ENCODE measurements around the gene SMLR1.

SMLR1 gene

DNA sequence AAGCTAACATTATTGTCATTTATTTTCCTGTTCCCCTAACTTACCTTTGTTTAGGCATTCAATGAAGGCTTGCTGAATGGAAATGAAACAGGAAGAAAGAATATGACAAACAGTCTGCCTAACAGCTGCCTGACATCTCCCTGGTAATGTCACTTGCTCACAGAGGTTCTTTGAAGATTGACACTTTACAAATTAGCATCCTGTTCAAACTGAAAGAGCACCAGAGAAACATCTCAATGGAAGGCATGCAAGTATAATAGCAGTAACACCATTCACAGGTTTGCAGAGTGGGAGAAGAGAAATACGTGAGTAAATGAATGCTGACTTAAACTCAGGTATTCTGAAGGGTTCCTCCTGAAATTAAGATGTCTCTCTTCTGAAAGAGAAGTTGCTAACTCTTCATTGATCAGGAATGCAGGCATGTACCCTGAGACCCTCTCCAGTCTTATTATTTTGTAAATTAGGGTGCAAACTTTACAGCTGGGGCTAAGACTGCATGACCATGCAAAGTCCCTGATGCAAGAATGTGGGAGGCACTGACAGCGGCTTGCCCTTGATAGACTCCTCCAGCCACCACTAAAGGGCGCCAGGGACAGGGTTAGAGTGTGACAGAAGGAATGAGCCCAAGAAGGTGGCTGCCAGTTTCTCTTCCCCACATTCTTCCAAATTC is 1.3 kb upstream of the SMLR1 start:
- DNase-seq, result no peak

DNA sequence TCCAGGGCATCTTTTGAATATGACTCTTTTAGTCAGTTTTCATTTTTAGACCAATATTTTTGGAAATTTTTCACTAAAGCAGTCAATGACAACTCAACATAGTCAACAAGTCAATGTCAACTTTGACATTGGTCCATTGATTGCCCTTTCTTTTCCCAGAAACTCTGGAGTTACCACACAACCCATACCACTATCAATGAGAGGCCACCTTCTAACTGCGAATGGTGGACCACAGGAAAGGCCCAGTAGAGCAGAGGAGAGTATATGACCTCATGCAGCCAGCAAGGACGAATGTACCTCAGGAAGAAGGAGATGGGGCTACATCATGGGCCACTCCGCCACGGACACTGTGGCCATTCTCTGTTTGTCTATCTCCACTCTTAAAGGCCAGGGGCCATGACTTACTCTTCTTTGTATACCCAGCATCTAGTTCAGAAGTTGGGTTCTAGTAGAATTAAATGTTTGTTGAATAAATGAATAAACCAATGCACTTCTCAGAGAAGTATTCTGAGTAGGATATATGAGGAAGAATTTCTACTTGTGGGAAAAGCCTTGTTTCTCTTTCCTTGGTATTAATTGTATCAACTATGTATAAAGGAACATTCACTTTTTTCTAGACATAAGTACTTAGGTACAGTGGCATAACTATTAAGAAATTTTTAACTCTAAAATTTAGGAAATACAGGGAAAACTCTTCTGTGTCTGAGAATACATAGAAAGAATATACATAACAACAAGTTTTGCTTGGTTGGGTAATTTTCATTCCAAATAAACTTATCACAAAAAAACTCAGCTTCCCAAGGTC is 562 bp upstream of the SMLR1 start:
- DNase-seq, result no peak

GRCh38 chr6:130829333-130829910 is 2.2 kb downstream of the SMLR1 start:
- no peak for DNase-seq

DNA sequence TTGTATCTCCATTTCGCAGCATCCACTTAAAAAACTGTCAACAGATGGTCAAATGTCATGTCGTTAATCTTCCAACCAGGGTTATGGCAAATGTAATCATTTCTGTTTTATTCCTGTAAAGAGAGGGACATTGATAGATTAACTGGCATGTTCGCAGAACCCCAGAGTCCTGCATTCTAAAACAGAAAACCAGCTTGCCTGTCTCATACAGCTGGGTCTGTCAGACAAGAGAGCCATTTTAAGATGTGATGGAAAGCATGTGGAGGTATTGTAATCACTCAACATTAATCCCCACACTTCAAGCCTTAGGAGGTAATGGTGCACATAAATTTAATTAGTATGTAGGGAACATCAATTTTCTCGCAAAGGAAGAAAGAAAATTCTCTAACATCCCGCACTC is 4.4 kb downstream of the SMLR1 start:
- no peak for DNase-seq

DNA sequence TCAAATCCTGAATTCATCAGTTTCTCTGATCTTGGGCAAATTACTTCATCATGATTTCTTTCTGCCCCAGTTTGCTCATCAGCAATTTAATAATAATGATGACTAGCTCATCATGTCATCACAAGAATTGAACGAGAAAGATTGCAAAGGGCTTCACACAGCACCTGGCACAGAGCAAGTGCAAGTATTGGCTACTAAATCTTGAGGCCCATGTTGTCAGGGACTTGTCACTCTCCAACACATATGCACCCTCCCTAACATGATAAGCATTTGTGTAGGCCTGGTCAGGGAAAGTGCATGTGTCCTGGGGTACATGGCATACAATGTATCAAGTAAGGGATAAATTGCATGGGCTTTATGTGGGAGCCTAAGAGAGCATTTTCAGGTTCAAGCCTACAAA is 6.4 kb downstream of the SMLR1 start:
- DNase-seq, result no peak

DNA sequence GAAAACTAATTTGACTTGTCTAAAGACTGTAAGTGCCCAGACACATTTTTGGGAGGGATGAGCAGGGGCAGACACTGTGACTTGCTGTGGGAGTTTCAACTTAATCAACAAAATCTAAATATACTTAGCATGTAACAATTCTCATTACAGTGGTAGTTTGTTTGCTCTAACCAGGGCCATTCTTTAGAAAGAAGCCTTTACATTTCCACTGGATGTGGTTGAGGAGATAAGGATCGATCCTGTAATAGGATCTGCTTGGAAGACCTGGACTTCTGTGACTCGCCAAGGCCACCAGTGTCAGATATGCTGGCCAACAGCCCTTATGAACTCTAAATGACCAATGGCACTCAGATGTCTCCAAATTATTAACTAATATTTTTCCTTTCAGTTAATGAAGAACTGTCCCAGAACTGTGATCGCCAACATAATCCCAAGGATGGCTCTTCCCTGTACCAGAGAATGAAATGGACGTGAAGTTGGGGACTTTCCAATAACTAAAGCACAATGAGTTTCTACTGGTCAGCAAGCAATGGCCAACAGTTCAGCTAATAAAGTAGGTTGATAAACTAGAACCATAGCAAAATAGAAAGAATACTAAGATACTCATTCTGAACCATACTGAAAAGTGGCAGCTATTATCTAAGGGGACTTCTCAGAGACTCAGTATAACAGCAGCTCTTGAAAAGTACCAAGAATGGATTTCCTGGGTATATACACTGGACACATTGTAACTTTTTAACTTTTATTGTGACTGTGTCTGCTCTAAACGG is 7.5 kb downstream of the SMLR1 start:
- DNase-seq, result no peak

DNA sequence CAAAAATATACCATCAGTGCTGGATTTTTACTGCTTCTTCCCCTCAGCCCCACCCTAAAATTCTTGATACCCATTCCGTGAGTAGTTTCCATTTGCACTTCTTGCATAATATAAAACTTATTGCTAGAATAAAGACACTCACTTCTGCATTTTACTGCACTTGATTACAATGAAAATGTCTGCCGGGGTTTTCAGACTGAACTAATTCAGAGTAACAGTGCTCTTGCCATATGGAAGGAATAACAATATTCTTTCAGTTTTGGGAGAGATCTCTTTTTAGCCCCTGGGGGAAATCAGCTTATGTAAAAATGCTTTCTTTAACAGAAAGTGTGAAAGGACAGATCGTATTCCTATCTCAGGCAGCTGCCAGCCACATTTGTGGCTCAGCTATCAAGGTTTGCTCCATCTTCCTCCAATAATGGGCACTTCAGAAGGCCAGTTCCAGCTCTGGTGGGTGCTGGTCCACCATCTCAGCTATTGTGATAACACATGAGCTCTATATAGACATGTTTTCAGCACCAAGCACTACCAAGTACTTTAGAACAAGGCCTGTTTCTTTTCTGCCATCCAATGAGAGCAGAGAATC is 8.9 kb downstream of the SMLR1 start:
- DNase-seq, result peak; percentile 33

DNA sequence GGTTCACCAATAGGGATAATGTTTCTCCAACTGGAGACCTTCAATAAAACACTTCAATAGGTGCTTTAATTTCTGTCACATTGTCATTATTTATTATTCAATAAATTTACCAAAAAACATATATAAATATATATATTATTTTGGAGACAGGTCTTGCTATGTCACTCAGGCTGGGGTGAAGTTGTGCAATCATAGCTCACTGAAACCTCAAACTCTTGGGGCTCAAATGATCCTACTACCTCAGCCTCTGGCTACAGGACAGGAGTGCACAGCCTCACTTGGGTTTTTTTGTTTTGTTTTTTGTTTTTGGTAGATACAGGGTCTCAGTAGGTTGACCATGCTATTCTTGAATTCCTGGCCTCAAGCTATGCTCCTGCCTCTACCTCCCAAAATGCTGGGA is 9.9 kb downstream of the SMLR1 start:
- DNase-seq, result no peak

- DNase-seq, result no peak
Observed at GRCh38 chr6:130838250-130838860, 11.1 kb downstream of the SMLR1 start.

DNA sequence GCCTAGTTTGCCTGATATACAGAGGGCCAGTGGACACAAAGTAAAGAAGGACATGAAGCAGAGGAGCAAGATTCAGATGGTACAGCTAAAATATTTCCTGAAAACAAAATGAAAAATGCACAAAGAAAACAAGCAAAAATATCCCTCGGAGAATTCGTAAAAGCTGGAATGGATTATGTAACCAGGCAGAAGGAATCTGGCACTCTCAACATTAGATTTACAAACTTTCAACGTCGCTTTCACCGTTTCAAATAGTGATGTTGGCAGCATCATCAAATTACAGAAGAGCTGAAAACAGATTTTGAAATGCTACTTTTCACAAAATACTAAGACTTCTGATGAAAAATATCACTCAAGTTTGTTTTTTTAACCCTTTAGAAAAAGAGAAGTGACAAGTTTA is 11.7 kb downstream of the SMLR1 start:
- no peak for DNase-seq

DNA sequence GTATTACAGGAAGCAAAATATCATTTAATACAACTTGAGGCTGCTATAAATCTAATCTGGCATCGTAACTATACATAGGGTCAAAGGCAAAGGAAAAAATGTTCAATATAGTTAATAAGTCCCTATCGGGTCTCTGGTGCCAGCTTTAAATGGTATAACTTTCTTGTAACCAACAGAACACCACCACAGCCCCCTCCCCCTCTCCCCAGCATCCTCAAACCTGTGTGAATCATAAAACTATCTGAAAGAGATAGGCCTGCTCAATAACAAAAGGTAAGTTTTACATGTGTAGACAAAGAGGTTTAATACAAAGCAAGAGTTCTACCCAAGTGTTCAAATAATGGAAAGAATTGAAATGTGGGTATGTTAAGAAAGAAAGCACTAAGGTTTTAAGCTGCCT is 12.2 kb downstream of the SMLR1 start:
- DNase-seq, result no peak

- DNase-seq, result no peak
Observed at GRCh38 chr6:130840050-130840449, 12.8 kb downstream of the SMLR1 start.

DNA sequence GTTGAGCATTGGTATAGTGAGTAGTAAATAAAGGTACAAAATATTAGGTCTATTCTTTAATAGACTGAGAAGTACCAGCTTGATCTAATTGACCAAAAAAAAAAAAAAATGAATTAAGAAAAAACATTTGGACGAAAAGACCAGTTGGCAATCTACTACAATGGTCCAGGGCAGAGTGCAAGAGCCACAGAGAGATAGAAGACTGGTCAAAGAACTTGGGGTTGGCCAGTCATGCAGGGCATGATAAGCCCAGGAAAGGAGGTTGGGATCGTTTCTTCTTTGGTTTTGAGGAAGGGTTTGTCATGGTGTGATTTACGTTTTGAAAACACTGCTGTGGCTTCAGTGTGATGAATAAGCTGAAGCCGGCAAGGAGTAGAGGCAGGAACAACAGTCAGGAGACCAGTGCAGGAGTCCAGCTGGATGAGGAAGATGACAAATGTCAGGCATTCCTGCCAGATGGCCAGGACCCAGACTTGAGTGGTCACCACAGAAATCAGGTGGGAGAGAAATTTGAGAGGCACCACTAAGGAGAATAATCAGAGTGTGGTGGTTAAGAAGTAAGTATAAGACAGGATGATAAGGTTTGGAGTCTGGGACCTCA is 14.0 kb downstream of the SMLR1 start:
- DNase-seq, result no peak

DNA sequence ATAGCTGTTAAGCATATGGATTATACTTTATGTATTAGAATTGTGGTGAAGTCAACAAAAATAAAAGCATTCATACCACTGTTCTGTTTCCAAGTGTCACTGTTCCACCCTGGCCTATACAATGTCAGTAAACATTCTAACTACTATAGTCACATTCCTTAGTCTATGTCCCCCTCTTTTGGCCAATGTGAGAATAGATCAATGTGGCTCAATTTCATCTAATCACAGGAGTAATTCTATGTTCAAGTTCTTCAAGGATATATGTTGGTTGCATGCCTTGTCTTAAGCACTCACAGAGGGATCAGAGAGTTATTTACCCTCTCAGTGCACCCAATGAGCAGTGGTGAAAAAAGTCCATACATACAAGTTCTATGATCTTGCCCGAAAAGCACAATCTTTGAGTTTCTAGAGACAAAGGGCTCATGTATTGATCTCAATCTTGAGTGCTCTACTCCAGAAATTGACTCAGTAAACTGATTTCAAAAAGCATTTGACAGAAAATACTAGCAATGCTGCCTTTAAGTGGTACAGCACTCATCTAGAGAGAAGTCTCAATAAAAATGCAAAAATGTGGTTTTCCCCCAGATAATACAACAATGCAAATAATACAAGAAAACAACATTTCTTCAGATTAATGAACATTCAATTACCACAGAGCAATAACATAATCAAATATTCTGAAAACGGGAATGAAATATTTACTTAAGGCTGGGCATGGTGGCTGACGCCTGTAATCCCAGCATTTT is 16.5 kb downstream of the SMLR1 start:
- peak; percentile 6 for DNase-seq

DNA sequence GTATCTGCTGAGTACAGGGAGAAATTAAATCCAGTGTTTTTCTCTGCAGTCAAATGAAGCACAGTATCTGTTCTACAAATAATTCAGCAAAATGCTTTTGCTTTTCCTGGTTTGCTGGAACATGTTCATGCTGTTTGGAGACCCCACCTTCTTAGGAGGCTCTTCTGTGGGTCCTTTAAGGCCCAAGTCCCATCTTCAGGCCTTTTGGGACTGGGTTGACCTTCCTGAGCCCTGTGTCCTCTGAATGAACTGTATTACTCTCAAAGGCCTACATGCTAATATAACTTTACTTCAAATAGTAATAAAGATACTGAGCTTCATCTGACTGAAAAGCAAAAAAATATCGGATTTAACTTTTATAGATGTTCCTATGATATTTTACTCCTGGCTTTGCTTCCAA is 19.3 kb downstream of the SMLR1 start:
- DNase-seq, result no peak

GRCh38 chr6:130847001-130847910 is 20.1 kb downstream of the SMLR1 start:
- DNase-seq, result no peak

- no peak for DNase-seq
Observed at GRCh38 chr6:130848945-130849344, 21.7 kb downstream of the SMLR1 start.

DNA sequence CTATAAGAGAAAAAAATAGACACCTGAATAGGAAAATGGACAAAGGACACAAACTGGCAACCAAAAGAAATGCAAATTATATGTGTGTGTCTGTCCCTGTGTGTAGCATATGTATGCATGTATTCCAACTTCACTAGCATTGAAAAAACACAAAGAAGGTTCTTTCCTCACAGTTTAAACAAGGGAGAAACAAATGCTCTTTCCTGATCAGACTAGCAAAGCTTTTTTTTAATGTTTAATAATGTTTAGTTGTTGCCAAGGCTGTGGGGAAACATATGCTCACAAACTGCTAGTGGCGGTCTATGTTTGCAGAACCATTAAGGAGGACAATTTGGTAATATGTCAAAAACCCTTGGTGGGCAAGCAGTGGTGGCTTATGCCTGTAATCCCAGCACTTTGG is 22.4 kb downstream of the SMLR1 start:
- DNase-seq, result no peak

- DNase-seq, result no peak
Observed at GRCh38 chr6:130851026-130851425, 23.8 kb downstream of the SMLR1 start.

- DNase-seq, result no peak
Observed at GRCh38 chr6:130852844-130853554, 25.8 kb downstream of the SMLR1 start.
